Measurements from ENCODE around the gene LRBA. TPM values are rescaled to one million over a fixed set of nuclear protein-coding genes. Genes with fewer than 3 reads are reported as not detected.
"Not testable (repeated sequence)": the region's sequence is repeated elsewhere in the genome, so short reads cannot be mapped to it uniquely, and the experiment has no call there.

The LRBA gene
- total RNA-seq, 3 donors from 2014 or later (not counting 1 experiment from before 2014, with no cell fraction given): 72.1 to 87.6 (median 83.1) TPM

DNA sequence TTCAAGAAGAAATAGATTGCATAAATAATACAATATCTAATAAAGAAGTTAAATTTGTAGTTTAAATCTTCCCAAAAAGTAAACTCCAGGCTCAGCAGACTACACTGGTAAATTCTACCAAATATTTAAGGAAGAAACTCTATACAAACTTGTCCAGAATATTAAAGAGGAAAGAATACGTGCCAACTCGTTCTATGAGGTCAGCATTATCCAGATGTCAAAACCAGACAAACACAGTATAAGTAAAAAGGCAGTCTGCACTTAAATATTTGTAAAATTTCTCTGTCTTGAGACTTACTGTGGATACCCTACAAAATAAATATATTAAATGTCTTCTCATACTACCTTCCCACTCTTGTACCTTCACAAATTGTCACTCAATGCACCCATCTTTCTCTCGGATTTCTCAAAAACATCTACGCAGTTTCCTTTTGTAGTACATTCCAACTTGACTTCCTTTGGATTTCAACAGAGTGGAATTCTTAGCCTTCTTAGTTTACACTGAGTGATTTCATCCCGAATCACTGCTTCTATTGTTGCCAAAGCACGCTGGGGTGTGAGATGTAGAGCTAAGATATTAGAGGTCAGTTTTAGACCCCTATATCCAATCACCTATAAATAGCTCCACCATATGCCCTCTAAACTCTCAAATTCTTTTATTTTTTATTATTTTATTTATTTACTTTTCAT lies 504.8 kb downstream of the LRBA start:
- H3K9me3 Mint-ChIP-seq: peaks cover 2 to 4% of the 10 kb centered on the region in 2 donors
- peaks cover 12 to 17% of the 10 kb centered on the region in 2 donors for H3K4me1 Mint-ChIP-seq
- DNase-seq (no peak), ATAC-seq (no peak)
- H3K4me3 Mint-ChIP-seq: no peak overlapping the region
- intact Hi-C loops (cut with micrococcal nuclease): no loop called here
- Histone ChIP-seq H3K4me3 (ENCODE audit: low read length) (no peak overlapping the region), H3K9me3 (ENCODE audit: control insufficient read depth, insufficient read depth, low read length) (no peaks in the 10 kb centered on the region), H3K4me1 (ENCODE audit: control insufficient read depth, insufficient read depth, low read length) (no peaks in the 10 kb centered on the region), H3K36me3 (ENCODE audit: control insufficient read depth, insufficient read depth, low read length) (no peaks in the 10 kb centered on the region), H3K27me3 (ENCODE audit: control insufficient read depth, insufficient read depth, low read length) (no peaks in the 10 kb centered on the region), H3K27ac (ENCODE audit: low read length) (no peak overlapping the region)
- TF ChIP-seq, protein P1, sequence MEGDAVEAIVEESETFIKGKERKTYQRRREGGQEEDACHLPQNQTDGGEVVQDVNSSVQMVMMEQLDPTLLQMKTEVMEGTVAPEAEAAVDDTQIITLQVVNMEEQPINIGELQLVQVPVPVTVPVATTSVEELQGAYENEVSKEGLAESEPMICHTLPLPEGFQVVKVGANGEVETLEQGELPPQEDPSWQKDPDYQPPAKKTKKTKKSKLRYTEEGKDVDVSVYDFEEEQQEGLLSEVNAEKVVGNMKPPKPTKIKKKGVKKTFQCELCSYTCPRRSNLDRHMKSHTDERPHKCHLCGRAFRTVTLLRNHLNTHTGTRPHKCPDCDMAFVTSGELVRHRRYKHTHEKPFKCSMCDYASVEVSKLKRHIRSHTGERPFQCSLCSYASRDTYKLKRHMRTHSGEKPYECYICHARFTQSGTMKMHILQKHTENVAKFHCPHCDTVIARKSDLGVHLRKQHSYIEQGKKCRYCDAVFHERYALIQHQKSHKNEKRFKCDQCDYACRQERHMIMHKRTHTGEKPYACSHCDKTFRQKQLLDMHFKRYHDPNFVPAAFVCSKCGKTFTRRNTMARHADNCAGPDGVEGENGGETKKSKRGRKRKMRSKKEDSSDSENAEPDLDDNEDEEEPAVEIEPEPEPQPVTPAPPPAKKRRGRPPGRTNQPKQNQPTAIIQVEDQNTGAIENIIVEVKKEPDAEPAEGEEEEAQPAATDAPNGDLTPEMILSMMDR (IDR thresholded peaks at IDR 0.05): no peak
- H3K27ac Mint-ChIP-seq: no peak overlapping the region
- WGBS (ENCODE audit: insufficient coverage): 91% methylated on average over 3 of the region's 6 CpGs
- H3K27me3 Mint-ChIP-seq (ENCODE audit: low read depth in 2 of 2): no peaks in the 10 kb centered on the region
- H3K36me3 Mint-ChIP-seq: no peaks in the 10 kb centered on the region

DNA sequence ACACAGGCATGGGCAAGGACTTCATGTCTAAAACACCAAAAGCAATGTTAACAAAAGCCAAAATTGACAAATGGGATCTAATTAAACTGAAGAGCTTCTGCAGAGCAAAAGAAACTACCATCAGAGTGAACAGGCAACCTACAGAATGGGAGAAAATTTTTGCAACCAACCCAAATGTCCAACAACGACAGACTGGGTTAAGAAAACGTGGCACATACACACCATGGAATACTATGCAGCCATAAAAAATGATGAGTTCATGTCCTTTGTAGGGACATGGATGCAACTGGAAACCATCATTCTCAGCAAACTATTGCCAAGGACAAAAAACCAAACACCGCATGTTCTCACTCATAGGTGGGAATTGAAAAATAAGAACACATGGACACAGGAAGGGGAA lies 507.4 kb downstream of the LRBA start:
- H3K27ac ChIP-seq (ENCODE audit: low read length); H3K27me3 ChIP-seq (ENCODE audit: control insufficient read depth, insufficient read depth, low read length); H3K36me3 ChIP-seq (ENCODE audit: control insufficient read depth, insufficient read depth, low read length); H3K36me3 Mint-ChIP-seq; H3K27me3 Mint-ChIP-seq (ENCODE audit: low read depth in 2 of 2); intact Hi-C loops (cut with micrococcal nuclease); ATAC-seq; H3K27ac Mint-ChIP-seq; H3K4me3 Mint-ChIP-seq; DNase-seq; H3K9me3 Mint-ChIP-seq; H3K4me1 ChIP-seq (ENCODE audit: control insufficient read depth, insufficient read depth, low read length); H3K9me3 ChIP-seq (ENCODE audit: control insufficient read depth, insufficient read depth, low read length); H3K4me3 ChIP-seq (ENCODE audit: low read length): not testable (repeated sequence)
- H3K4me1 Mint-ChIP-seq: peaks cover 8 to 26% of the 10 kb centered on the region in 2 donors
- WGBS (ENCODE audit: insufficient coverage): 94% methylated on average over 3 of the region's 3 CpGs

DNA sequence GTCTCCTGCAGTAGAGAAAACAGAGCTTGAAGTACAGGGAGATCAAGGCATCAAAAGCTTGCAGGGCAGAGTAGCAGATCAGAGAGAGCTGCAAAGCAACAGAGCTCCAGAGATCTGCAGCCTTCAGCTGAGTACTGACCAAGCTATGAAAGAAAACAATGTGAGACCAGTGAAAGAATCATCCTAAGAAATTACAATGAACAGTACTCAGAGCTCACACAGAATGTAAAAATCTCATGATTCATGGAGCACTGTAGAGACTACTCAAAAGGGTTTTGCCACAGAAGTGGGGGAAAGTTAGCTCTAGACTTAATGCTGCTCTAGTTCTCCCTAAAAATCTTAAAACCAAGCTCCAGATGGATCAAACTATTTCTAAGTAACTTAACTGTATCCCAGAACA lies 513.1 kb downstream of the LRBA start:
- no peaks in the 10 kb centered on the region for H3K9me3 ChIP-seq (ENCODE audit: control insufficient read depth, insufficient read depth, low read length)
- DNase-seq (no peak), ATAC-seq (no peak)
- no peak overlapping the region for H3K27ac ChIP-seq (ENCODE audit: low read length)
- H3K27ac Mint-ChIP-seq: peak overlapping the region; percentile 10 to 38
- peaks cover 0 to 6% of the 10 kb centered on the region in 2 donors for H3K9me3 Mint-ChIP-seq
- intact Hi-C loops (cut with micrococcal nuclease): no loop called here
- no peak overlapping the region for H3K4me3 Mint-ChIP-seq
- H3K4me3 ChIP-seq (ENCODE audit: low read length): no peak overlapping the region
- H3K27me3 Mint-ChIP-seq (ENCODE audit: low read depth in 2 of 2): no peaks in the 10 kb centered on the region
- H3K36me3 ChIP-seq (ENCODE audit: control insufficient read depth, insufficient read depth, low read length): no peaks in the 10 kb centered on the region
- H3K36me3 Mint-ChIP-seq: no peaks in the 10 kb centered on the region
- no peaks in the 10 kb centered on the region for H3K27me3 ChIP-seq (ENCODE audit: control insufficient read depth, insufficient read depth, low read length)
- peaks cover 16 to 26% of the 10 kb centered on the region in 2 donors for H3K4me1 Mint-ChIP-seq
- TF ChIP-seq, protein P1 (IDR thresholded peaks at IDR 0.05): no peak
- no peaks in the 10 kb centered on the region for H3K4me1 ChIP-seq (ENCODE audit: control insufficient read depth, insufficient read depth, low read length)

DNA sequence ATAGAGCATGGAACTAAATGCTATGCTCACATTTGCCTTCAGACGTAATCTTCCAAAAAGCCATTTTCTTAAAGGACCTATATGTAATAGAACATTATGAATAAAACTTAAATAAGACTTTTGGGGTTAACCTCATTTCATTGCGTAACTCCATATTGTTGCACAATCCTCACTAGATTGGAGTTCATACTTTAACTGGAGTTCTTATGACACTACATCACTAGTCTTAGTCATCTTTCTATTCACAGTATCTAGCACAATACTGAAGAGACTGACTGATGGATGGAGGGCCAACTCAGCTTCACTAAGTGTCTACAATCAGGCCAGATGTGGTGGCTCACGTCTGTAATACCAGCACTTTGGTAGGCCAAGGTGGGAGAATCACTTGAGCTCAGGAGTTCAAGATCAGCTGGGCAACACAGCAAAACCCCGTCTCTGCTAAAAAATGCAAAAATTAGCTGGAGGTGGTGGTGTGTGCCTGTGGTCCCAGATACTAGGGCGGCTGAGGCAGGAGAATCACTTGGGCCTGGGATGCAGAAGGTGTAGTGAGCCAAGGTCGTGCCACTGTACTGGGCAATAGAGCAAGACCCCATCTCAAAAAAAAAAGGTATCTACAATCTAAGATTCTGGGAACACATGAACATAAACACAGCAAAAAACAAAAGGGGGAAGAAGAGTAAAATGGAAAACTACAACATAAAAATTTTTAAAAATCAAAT lies 513.9 kb downstream of the LRBA start:
- H3K36me3 Mint-ChIP-seq: no peaks in the 10 kb centered on the region
- no peak overlapping the region for H3K4me3 Mint-ChIP-seq

More for the DNA sequence above, 513.9 kb downstream of the LRBA start:
- Histone ChIP-seq H3K4me1 (ENCODE audit: control insufficient read depth, insufficient read depth, low read length) (no peaks in the 10 kb centered on the region), H3K27me3 (ENCODE audit: control insufficient read depth, insufficient read depth, low read length) (no peaks in the 10 kb centered on the region), H3K9me3 (ENCODE audit: control insufficient read depth, insufficient read depth, low read length) (no peaks in the 10 kb centered on the region), H3K4me3 (ENCODE audit: low read length) (no peak overlapping the region), H3K27ac (ENCODE audit: low read length) (no peak overlapping the region), H3K36me3 (ENCODE audit: control insufficient read depth, insufficient read depth, low read length) (no peaks in the 10 kb centered on the region)
- intact Hi-C loops (cut with micrococcal nuclease): no loop called here
- H3K27ac Mint-ChIP-seq: no peak overlapping the region
- DNase-seq (no peak), ATAC-seq (no peak)
- peaks cover 0 to 6% of the 10 kb centered on the region in 2 donors for H3K9me3 Mint-ChIP-seq
- 91% methylated on average over 4 of the region's 6 CpGs for WGBS (ENCODE audit: insufficient coverage)
- TF ChIP-seq, protein P1 (IDR thresholded peaks at IDR 0.05): no peak
- H3K27me3 Mint-ChIP-seq (ENCODE audit: low read depth in 2 of 2): no peaks in the 10 kb centered on the region
- H3K4me1 Mint-ChIP-seq: peaks cover 16 to 26% of the 10 kb centered on the region in 2 donors

All from natural killer cell (primary cell).